ENCODE measurements around the gene KRT15. TPM values are rescaled to one million over a fixed set of nuclear protein-coding genes. Genes with fewer than 3 reads are reported as not detected.

Gene KRT15
- total and polyA plus RNA-seq, 4 donors: 0.14 TPM; not detected in 3

DNA sequence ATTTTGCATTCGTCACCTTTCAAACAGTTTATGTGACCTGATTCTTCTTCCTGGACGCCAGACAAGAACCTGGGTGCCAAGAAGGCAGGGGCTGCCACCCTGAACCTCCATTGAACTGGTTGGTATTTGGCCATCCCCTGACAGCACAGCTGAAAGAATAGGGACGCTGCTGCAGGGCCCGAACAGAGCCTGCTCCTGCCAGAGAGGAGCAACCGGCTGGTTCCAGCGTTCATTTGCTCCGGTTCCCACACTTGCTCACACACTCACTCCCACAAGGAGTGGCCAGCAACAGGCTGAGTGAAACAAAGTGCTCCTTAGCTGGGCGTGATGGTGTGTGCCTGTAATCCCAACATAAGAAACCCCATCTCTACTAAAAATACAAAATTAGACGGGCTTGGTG lies 38.2 kb upstream of the KRT15 start (continued):
- TF ChIP-seq, protein P1, sequence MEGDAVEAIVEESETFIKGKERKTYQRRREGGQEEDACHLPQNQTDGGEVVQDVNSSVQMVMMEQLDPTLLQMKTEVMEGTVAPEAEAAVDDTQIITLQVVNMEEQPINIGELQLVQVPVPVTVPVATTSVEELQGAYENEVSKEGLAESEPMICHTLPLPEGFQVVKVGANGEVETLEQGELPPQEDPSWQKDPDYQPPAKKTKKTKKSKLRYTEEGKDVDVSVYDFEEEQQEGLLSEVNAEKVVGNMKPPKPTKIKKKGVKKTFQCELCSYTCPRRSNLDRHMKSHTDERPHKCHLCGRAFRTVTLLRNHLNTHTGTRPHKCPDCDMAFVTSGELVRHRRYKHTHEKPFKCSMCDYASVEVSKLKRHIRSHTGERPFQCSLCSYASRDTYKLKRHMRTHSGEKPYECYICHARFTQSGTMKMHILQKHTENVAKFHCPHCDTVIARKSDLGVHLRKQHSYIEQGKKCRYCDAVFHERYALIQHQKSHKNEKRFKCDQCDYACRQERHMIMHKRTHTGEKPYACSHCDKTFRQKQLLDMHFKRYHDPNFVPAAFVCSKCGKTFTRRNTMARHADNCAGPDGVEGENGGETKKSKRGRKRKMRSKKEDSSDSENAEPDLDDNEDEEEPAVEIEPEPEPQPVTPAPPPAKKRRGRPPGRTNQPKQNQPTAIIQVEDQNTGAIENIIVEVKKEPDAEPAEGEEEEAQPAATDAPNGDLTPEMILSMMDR (IDR thresholded peaks at IDR 0.05; ENCODE audit: low read depth, low read length, missing input control): no peak
- TF ChIP-seq FOXA2 (IDR thresholded peaks at IDR 0.05): no peak

DNA sequence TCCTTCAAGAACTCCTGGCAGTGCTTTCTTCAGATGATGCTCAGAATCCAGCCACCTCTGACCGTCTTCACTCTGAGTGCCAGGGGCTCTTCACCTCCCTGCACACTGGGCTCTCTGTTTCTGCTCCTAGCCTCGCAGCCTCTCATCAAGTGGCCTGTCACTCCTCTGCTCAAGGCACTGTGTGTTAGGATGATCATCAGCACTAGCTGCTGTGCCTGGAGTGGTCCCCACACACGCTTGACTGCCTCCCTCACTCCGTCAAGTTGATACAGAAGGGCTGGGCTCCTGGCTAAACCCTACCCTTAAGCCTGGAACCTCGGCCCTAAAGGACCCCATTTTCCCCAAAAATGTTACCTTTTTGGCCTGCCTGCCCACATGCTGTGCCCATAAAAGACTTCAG lies 37.6 kb upstream of the KRT15 start:
- Histone ChIP-seq H3K9me3 (ENCODE audit: control insufficient read depth in 4 of 4, low read length in 3 of 4) (no peaks in the 10 kb centered on the region), H3K9ac (ENCODE audit: low read depth in 1 of 2, low read length in 2 of 2) (no peak overlapping the region), H3K4me1 (ENCODE audit: control insufficient read depth in 4 of 4, insufficient read depth in 4 of 4, low read length in 3 of 4) (no peaks in the 10 kb centered on the region), H3K27ac (ENCODE audit: low read depth in 1 of 2, low read length in 2 of 2) (no peak overlapping the region), H3K4me3 (ENCODE audit: low read depth in 1 of 3, low read length in 3 of 3) (no peak overlapping the region), H3K27me3 (ENCODE audit: control insufficient read depth in 4 of 4, insufficient read depth in 4 of 4, low read length in 3 of 4) (no peaks in the 10 kb centered on the region), H3K36me3 (ENCODE audit: control insufficient read depth in 4 of 4, insufficient read depth in 3 of 4, low read depth in 1 of 4, low read length in 3 of 4) (no peaks in the 10 kb centered on the region)
- no peak for DNase-seq (ENCODE audit: low spot score)
- TF ChIP-seq, protein P2, sequence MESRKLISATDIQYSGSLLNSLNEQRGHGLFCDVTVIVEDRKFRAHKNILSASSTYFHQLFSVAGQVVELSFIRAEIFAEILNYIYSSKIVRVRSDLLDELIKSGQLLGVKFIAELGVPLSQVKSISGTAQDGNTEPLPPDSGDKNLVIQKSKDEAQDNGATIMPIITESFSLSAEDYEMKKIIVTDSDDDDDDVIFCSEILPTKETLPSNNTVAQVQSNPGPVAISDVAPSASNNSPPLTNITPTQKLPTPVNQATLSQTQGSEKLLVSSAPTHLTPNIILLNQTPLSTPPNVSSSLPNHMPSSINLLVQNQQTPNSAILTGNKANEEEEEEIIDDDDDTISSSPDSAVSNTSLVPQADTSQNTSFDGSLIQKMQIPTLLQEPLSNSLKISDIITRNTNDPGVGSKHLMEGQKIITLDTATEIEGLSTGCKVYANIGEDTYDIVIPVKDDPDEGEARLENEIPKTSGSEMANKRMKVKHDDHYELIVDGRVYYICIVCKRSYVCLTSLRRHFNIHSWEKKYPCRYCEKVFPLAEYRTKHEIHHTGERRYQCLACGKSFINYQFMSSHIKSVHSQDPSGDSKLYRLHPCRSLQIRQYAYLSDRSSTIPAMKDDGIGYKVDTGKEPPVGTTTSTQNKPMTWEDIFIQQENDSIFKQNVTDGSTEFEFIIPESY (IDR thresholded peaks at IDR 0.05): no peak
- no peak for TF ChIP-seq RXRA (IDR thresholded peaks at IDR 0.05)
- no peak for TF ChIP-seq HNF4A (conservative IDR thresholded peaks at IDR 0.05)
- TF ChIP-seq, protein P1 (IDR thresholded peaks at IDR 0.05; ENCODE audit: low read depth, low read length, missing input control): no peak
- TF ChIP-seq TAF1 (conservative IDR thresholded peaks at IDR 0.05): no peak
- WGBS: 64% methylated on average over 5 of the region's 5 CpGs

DNA sequence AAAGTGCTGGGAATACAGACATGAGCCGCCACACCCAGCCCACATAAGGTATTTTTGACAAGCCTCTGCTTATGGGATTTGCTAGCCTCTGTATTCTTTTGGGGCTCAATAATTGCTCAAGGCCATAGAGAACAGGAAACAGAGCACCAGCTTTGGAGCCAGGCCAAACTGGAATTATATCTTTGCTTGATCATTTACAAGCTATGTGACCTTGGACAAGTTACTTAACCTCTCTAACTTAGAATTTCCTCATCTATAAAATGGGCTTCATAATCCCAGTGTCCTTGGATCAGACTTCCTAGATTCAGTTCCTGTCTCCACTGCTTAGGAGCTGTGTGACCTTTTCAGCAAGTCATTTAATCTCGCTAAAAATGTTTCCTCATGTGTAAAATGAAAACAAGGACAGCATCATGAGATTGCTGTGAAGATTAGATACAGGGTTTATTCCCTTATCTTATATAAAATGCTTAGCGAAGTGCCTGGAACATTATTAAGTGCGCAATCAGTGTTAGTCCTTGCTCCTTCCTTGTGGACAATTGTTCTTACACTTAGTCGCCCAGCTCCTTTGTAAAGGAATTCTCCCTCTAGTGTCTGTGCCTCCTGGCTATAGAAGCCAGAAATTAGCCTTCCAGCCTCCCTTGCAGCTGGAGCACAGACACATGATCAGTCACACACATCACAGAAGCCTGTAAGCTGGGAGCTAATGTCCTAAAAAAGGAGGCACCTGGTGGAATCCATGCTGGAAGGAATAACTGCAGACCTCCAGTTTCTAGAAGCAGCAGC lies 36.6 kb upstream of the KRT15 start:
- no peaks in the 10 kb centered on the region for H3K9me3 ChIP-seq (ENCODE audit: control insufficient read depth in 4 of 4, low read length in 3 of 4)
- H3K4me3 ChIP-seq (ENCODE audit: low read depth in 1 of 3, low read length in 3 of 3): no peak overlapping the region
- no peaks in the 10 kb centered on the region for H3K27me3 ChIP-seq (ENCODE audit: control insufficient read depth in 4 of 4, insufficient read depth in 4 of 4, low read length in 3 of 4)
- WGBS: 74% methylated on average over 5 of the region's 5 CpGs
- no peak overlapping the region for H3K27ac ChIP-seq (ENCODE audit: low read depth in 1 of 2, low read length in 2 of 2)
- H3K36me3 ChIP-seq (ENCODE audit: control insufficient read depth in 4 of 4, insufficient read depth in 3 of 4, low read depth in 1 of 4, low read length in 3 of 4): no peaks in the 10 kb centered on the region
- DNase-seq (ENCODE audit: low spot score): no peak
- no peak overlapping the region for H3K9ac ChIP-seq (ENCODE audit: low read depth in 1 of 2, low read length in 2 of 2)
- H3K4me1 ChIP-seq (ENCODE audit: control insufficient read depth in 4 of 4, insufficient read depth in 4 of 4, low read length in 3 of 4): no peaks in the 10 kb centered on the region
- TF ChIP-seq SP1 (IDR thresholded peaks at IDR 0.05) (no peak), RAD21 (IDR thresholded peaks at IDR 0.05) (no peak), HNF4G (IDR thresholded peaks at IDR 0.05) (no peak), TAF1 (conservative IDR thresholded peaks at IDR 0.05) (no peak), JUND (IDR thresholded peaks at IDR 0.05) (no peak), RXRA (IDR thresholded peaks at IDR 0.05) (no peak), FOXA2 (IDR thresholded peaks at IDR 0.05) (no peak), NR2F2 (IDR thresholded peaks at IDR 0.05) (no peak), YY1 (IDR thresholded peaks at IDR 0.05) (no peak), GABPA (IDR thresholded peaks at IDR 0.05 in 1 of 2, conservative IDR thresholded peaks at IDR 0.05 in 1 of 2) (no peak), HNF4A (conservative IDR thresholded peaks at IDR 0.05) (no peak), EGR1 (IDR thresholded peaks at IDR 0.05; ENCODE audit: low read depth in 2 of 2) (no peak)
- TF ChIP-seq, protein P2 (IDR thresholded peaks at IDR 0.05): no peak
- TF ChIP-seq, protein P3, sequence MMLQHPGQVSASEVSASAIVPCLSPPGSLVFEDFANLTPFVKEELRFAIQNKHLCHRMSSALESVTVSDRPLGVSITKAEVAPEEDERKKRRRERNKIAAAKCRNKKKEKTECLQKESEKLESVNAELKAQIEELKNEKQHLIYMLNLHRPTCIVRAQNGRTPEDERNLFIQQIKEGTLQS (IDR thresholded peaks at IDR 0.05): no peak
- TF ChIP-seq, protein P4, sequence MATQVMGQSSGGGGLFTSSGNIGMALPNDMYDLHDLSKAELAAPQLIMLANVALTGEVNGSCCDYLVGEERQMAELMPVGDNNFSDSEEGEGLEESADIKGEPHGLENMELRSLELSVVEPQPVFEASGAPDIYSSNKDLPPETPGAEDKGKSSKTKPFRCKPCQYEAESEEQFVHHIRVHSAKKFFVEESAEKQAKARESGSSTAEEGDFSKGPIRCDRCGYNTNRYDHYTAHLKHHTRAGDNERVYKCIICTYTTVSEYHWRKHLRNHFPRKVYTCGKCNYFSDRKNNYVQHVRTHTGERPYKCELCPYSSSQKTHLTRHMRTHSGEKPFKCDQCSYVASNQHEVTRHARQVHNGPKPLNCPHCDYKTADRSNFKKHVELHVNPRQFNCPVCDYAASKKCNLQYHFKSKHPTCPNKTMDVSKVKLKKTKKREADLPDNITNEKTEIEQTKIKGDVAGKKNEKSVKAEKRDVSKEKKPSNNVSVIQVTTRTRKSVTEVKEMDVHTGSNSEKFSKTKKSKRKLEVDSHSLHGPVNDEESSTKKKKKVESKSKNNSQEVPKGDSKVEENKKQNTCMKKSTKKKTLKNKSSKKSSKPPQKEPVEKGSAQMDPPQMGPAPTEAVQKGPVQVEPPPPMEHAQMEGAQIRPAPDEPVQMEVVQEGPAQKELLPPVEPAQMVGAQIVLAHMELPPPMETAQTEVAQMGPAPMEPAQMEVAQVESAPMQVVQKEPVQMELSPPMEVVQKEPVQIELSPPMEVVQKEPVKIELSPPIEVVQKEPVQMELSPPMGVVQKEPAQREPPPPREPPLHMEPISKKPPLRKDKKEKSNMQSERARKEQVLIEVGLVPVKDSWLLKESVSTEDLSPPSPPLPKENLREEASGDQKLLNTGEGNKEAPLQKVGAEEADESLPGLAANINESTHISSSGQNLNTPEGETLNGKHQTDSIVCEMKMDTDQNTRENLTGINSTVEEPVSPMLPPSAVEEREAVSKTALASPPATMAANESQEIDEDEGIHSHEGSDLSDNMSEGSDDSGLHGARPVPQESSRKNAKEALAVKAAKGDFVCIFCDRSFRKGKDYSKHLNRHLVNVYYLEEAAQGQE (IDR thresholded peaks at IDR 0.05): no peak
- TF ChIP-seq, protein P5, sequence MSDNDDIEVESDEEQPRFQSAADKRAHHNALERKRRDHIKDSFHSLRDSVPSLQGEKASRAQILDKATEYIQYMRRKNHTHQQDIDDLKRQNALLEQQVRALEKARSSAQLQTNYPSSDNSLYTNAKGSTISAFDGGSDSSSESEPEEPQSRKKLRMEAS (IDR thresholded peaks at IDR 0.05): no peak
